ENCODE measurements around the gene EXOC6B. TPM values are rescaled to one million over a fixed set of nuclear protein-coding genes. Genes with fewer than 3 reads are reported as not detected.

Gene EXOC6B
- total and polyA plus RNA-seq, 11 donors = 18.4 to 192 (median 143) TPM

DNA sequence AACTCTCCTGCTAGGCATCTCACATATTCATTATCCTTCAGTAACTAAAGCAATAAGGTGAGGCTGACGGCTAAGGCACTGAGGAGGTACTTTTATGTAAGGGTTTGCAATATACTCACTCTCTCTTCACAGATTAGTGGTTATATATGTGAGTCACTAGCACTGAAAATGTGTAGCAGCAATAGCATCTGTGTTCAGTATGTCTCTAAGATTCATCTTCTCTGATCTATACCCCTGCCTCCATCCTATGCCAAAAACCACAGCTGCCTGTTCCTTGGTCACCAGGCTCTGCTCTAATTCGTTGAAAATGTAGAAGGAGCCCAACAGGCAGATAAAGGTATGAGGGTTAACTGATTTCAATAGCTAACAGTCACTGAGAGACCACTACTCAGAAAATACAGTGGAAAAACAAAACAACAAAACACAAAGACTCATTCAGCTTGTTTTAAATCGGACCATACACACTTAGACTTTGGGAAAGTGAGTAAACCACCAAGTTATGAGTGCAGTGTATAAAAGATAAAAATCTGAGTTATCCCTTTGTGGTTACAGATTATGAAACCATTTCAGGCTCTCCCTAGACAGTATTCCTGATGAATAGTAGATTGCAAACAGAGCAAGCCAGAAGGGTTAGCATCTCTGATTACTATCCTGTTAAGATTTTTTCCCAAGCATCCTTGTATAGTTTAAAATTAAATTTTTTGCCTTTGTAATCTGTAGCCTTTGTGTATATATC is 602.8 kb downstream of the EXOC6B start:
- H3K9me3 ChIP-seq = no peaks in the 10 kb centered on the region
- 68 to 84% (median 77%) methylated on average over 3 of the region's 3 CpGs for WGBS, 4 donors
- H3K4me1 ChIP-seq = no peaks in the 10 kb centered on the region
- DNase-seq (no peak), ATAC-seq (no peak)
- no peaks in the 10 kb centered on the region for H3K36me3 ChIP-seq
- intact Hi-C loops (cut with DNase I) = no loop called here
- H3K4me3 ChIP-seq = no peak overlapping the region
- H3K27ac ChIP-seq = no peak overlapping the region
- H3K27me3 ChIP-seq = no peaks in the 10 kb centered on the region
- TF ChIP-seq POLR2A (IDR thresholded peaks at IDR 0.05) = no peak
- TF ChIP-seq, protein P1, sequence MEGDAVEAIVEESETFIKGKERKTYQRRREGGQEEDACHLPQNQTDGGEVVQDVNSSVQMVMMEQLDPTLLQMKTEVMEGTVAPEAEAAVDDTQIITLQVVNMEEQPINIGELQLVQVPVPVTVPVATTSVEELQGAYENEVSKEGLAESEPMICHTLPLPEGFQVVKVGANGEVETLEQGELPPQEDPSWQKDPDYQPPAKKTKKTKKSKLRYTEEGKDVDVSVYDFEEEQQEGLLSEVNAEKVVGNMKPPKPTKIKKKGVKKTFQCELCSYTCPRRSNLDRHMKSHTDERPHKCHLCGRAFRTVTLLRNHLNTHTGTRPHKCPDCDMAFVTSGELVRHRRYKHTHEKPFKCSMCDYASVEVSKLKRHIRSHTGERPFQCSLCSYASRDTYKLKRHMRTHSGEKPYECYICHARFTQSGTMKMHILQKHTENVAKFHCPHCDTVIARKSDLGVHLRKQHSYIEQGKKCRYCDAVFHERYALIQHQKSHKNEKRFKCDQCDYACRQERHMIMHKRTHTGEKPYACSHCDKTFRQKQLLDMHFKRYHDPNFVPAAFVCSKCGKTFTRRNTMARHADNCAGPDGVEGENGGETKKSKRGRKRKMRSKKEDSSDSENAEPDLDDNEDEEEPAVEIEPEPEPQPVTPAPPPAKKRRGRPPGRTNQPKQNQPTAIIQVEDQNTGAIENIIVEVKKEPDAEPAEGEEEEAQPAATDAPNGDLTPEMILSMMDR (IDR thresholded peaks at IDR 0.05) = no peak

DNA sequence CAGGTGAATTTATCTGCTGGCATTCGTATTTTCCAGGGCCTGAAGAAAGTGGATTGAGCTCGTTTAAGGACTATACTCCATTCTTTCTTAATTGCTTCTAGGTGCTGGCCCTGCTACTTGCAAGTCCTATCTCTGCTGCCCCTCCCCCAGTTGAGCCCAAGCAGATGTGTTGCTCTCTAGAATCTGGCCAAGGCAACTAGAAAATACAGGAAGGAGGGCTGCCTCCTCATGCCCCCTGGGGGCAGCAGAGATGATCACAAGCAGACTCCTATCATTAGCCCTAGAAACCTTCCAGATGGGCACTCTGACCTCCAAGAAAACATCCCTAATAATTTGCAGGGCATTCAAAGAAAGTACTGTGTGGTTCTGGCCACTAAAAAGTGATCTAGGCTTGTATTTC is 605.7 kb downstream of the EXOC6B start:
- no peak for DNase-seq
- WGBS, 4 donors = 67 to 87% (median 78%) methylated on average over 2 of the region's 2 CpGs
- Histone ChIP-seq H3K36me3 (no peaks in the 10 kb centered on the region), H3K27me3 (no peaks in the 10 kb centered on the region), H3K4me1 (no peaks in the 10 kb centered on the region), H3K9me3 (no peaks in the 10 kb centered on the region), H3K27ac (no peak overlapping the region), H3K4me3 (no peak overlapping the region)
- no peak for TF ChIP-seq POLR2A (IDR thresholded peaks at IDR 0.05)
- TF ChIP-seq, protein P1 (IDR thresholded peaks at IDR 0.05) = peak in 3 of 12 donors; percentile 11 to 17 (median 16)
- no peak for ATAC-seq
- intact Hi-C loops (cut with DNase I) = no loop called here

DNA sequence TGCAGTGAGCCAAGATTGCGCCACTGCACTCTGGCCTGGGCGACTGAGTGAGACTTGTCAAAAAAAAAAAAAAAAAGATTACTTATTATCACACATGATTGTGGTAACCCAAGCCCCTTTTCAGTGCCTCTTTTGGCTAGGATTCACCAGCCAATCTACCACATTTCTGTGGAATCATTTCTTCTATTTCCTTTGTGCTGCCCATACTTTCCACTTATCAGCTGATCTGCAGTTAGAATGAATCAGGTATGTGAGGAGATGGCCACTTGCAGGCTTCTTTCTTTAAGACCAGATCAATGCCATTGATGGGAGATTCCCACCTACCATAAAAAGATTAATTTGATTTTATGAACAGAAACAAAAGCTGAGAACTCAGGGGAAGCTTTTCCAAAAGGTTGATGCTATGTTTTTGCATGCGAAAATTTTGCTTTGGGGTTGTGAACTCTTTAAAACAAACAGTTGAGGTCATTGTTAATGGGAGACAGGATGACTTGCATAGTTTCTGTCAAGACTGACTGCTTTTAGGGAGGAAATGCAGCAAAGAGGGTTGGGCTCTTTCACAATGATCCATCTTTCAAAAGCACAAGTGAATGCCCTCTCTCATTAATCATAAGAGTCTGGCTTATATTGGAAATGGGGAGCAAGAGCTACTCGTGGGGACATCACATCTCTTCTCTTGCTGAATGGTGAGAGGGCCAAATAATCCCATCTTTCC is 611.2 kb downstream of the EXOC6B start:
- TF ChIP-seq POLR2A (IDR thresholded peaks at IDR 0.05) = no peak
- Histone ChIP-seq H3K27me3 (no peaks in the 10 kb centered on the region), H3K4me3 (no peak overlapping the region), H3K4me1 (no peaks in the 10 kb centered on the region), H3K27ac (no peak overlapping the region), H3K9me3 (no peaks in the 10 kb centered on the region), H3K36me3 (no peaks in the 10 kb centered on the region)
- intact Hi-C loops (cut with DNase I) = no loop called here
- DNase-seq = no peak
- 77 to 85% (median 81%) methylated on average over 4 of the region's 4 CpGs for WGBS, 4 donors
- ATAC-seq = no peak

DNA sequence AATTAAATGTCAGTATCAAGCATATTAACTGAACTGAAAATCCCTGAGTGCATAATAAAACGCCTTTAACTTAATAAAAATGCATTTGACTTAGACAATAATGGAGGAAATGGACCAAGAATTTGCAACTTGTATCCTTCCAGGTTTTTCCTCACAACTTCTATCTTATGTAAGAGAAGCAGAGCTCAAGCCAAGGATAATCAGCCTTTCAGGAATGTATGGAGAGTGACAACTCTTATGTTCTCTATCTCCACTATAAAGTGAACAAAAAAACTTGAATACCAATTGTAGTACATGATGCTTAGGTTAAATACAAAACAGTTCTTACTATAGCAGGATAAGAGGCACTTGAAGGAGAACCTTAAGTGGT is 613.4 kb downstream of the EXOC6B start:
- TF ChIP-seq POLR2A (IDR thresholded peaks at IDR 0.05) = no peak
- TF ChIP-seq, protein P1 (IDR thresholded peaks at IDR 0.05) = no peak
- Histone ChIP-seq H3K27ac (no peak overlapping the region), H3K9me3 (no peaks in the 10 kb centered on the region), H3K27me3 (no peaks in the 10 kb centered on the region), H3K4me1 (no peaks in the 10 kb centered on the region), H3K4me3 (no peak overlapping the region), H3K36me3 (no peaks in the 10 kb centered on the region)
- ATAC-seq = no peak
- intact Hi-C loops (cut with DNase I) = no loop called here
- 87 to 95% (median 92%) methylated on average over 1 of the region's 1 CpG for WGBS, 4 donors
- DNase-seq = no peak

Measured in heart left ventricle (tissue), 16 donors.